22Rv1 (cell line): ENCODE data around the gene RNF220.

ENCODE experiments used
- CTCF ChIP-seq: fragments of 450-650 bp; IDR thresholded peaks from 2 replicates; pipeline ENCODE4 v1.5.1; 2017; ENCODE audit warnings: mild to moderate bottlenecking
- ZFX ChIP-seq: fragments of 450-650 bp; IDR thresholded peaks from 2 replicates; pipeline ENCODE4 v1.6.1; 2017; ENCODE audit warnings: antibody characterized with exemption, borderline replicate concordance

- TF ChIP-seq CTCF: no peak
- TF ChIP-seq ZFX: no peak
These were observed 199.3 kb downstream of the RNF220 start for GRCh38 chr1:44604157-44604955.
